HG03558 (cell line): Measurements from ENCODE around the gene MYZAP.

ENCODE experiments used
- ATAC-seq: cut with Tn5 transposase; IDR thresholded peaks from one replicate; pipeline ENCODE4 v1.9.1; 2021; ENCODE audit warnings: moderate number of reproducible peaks; ENCODE audit not compliant: unreplicated experiment; ENCODE audit errors: extremely low read depth

MYZAP gene

DNA sequence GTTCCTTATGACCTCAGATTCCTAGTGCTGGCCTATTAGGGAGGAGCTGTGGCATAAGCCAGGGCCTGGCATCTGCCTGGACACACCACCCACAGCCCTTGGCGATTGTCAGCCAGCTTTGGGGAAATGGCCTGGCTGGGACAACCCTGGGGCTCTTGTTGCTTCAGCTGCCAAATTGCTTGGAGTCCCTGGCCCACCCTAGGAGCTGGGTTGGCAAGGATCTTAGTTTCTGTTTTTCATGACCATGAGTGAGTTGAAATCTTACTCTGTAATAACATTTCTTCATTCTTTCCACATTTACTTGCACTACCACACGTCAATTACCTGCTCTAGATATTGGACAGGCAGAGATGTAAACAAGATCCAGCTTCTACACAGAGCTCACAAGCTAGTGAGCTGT, 1.9 kb upstream of the MYZAP start:
- ATAC-seq = no peak

DNA sequence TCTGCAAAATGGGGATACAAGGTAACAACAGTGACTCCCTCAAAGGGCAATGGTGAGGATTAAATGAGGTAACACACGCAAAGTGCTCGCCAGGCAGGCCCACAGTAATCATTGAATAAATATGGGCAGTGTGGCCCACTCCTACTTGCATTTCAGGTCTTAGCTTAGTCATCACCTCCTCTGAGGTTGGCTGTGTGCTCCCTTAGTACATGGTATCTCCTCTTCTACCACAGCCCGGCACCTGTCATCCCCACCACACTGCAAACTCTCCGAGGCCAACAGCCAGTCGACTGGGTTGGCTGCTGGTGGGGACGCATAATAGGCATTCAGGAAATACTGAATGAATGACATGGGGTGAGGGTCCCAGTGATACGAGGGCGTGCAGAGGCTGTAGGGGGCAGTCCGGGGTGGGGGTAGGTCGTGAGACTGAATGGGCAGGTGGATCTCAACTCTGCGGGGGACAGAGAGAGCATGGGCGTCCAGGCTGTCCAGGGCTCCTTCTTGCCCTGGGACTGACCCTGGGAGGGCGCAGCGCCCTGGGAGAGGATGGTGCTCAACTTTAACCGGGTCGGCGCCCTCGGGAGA, 375 bp upstream of the MYZAP start:
- ATAC-seq = no peak

DNA sequence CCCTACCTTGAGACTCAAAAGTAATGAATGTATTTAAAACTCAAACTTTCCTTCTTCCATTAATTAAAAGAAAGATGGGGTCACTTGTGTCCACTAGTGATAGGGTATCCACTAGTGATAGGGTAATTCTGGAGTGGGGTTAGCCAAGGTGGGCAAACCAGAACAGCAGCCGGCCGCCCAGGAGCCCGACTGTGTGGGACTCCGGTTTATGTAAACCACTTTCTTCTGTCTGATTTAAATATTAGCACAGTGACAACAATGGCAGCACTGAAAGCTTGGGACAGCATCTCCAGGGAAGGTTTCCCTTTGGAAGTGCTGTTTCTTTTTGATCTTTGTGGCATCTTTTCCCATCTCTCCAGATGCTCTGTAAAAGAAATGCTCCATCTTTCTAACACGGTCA, 722 bp downstream of the MYZAP start:
- ATAC-seq = no peak

DNA sequence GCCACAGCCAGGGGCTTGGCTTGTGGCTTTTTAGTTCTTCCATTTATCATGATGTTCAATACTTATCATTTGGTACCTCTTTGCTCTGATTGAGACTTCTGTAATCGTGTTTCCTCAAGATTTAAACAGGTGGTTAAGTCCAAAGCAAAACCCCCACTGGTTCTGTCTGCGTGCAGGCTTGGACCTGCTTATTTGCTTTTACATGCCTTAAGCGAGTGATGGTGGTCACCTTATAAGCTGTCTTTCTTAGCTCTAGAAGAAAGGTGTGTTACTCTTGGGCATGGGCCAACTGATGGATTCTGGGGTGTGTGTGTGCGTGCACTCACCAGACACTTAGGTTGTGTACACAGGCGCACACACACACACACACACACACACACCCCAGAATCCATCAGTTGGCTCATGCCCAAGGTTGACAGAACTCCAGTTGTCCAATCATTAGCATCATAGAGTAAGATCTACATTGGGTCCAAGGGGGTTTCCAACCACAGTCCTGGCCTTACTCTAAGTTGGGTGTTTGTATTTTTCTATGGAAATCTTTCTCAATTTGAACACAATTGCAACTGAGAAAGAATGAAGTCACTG, 1.2 kb downstream of the MYZAP start:
- ATAC-seq = no peak

DNA sequence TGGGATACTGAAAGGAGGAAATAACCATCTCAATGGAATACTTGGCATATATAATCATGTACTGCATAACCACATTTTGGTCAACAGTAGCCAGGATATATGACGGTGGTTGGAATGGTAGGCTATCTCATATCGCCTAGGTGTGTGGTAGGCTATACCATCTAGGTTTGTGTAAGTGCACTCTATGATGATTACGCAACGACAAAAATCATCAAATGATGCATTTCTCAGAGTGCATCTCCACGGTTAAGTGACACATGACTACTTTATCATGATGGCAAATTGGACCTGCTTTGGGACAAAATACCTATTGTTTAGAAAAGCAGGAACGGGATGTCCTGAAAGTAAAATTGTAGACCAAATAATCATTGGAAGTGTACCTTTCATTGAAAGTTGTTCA, 2.8 kb downstream of the MYZAP start:
- ATAC-seq = no peak

DNA sequence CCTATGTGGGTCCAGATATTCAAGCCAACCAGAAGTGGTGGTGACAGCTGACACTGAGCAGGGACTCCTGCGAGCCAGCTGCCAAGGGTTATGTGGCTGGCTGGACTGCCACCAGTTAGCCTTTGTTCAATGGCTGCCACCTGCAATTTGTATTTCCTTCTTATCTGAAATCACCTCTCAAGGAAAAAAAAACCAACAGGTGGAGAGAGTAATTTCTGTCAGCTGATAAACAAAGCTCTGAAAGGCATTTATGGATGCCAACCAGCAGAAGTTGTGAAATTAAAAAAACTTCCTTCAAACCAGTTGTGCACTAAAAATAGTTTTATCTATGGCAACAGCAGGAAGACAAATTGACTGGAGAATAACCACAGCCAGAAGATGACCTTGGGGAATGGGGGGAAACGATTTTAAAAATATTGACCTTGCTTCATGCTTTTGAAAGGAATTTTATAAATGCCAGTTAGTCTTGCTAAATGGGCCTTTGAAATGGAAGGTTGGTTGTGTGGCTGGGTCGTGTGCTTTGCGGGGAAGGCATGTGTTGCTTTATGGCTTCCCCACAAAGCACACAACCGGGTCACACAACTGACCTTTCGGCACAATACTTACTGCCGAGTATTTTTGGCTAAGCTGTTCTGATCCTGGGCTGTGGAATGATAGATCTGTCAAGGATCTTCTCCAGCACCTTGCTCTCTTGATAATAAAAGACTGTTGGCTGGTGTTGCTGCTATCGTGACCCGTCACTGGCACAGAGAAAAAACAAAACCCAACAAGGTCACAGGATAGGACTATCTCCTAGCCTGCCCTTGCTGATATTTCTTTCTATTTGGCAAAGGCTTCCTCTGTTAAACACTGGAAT, 3.5 kb downstream of the MYZAP start:
- ATAC-seq = no peak

DNA sequence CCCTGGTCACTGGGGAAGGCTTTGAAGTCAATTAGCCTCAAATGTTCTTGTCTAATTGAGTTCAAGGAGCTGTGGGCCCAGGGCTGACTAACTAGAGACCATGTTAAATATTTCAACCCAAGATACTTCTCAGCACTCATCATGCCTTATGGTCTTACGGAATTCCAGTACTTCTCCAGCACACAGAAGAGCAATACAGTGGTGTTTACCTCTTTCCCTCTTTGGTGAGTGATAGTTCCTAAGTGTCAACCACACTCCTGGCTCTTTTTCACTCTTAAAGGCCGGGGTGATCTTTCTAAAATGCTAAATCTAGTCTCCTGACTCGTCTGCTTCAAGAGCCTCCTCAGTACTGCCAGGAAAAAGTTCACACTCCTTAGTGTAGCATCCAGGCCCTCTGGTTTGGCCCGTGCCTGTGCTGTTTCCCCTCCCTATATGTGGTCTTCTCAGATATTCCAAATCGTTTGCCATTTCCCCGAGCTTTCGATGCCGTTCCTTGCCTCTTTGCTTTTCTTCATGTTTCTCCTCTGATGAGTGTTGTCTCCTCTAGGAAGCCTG, 4.7 kb downstream of the MYZAP start:
- ATAC-seq = no peak

DNA sequence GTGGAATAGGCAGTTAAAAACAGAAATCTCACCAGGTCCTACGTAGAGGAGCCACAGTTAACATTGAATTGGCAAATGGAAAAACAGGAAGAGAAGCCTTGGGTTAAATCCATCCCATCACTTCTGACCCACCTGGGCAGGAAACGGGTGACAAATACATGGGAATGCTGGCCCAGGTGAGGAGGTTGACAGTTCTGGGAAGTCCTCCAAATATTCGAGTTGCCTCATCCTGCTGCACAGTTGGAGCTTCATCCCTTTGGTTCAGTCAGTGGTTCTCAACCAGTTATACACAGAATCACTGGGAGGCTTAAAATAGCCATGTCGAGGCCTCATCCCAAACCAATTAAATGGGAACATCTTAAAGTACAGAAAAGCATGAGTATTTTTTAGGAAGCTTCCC, 5.3 kb downstream of the MYZAP start:
- ATAC-seq = no peak

DNA sequence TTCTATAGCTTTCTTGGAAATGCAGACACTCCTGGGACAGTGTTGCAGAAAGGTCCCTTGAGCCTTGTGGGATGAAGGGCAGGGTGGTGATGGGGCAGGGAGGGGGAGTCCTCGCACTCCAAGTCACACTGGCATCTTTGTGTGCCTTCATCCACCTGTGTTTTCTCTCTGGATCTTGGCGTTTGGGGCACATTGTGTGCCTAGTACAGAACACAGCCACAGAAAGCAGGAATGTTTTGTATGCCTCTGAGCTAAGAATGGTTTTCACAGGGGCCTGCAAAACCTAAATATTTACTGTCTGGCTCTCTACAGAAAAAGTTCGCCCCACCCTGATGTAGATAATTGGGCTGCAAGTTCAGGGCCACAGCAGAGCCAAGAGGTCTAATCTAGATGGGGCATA, 5.7 kb downstream of the MYZAP start:
- no peak for ATAC-seq

DNA sequence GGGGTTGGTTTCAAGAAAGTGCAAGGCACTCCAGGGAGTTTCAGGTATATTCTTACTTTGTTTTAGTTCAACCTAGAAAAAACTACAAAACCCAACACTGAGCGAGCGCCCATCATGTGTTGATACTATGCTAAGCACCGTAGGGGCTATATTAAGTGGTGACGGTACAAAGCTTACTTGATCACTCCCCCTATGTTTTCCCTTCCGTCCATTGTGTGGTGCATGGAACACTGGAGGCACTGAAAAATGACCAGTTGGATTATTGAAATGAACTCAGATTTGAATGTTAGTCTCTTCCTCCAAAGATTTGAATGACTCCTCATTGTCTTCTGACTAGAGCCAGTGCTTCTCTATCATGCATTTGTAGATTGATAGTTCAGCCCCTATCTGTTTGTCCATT, 6.6 kb downstream of the MYZAP start:
- ATAC-seq = no peak

DNA sequence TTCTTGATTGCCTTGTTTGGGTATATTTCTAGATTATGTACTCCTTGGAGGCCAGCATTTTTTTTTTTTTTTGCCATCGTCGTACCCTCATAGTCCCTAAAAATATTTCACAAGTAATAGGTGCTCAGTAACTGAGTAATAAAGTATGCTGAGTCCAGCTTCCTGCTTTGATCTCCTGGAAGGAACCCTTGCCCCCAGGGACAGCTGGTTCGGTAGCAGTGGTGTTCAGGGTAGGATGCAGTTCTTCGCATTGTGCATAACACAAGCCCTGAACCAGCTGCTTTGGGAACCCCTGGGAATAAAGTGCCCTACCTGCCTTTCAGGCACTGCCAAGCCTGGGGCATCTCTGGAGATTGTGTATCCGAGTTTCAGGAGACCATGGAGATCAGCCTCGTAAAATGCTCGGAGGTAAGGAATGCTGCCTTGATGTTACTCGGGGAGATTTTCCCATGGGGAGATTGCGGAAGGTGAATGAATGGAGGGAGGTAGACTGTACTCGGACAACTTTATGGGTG, 7.6 kb downstream of the MYZAP start:
- no peak for ATAC-seq

DNA sequence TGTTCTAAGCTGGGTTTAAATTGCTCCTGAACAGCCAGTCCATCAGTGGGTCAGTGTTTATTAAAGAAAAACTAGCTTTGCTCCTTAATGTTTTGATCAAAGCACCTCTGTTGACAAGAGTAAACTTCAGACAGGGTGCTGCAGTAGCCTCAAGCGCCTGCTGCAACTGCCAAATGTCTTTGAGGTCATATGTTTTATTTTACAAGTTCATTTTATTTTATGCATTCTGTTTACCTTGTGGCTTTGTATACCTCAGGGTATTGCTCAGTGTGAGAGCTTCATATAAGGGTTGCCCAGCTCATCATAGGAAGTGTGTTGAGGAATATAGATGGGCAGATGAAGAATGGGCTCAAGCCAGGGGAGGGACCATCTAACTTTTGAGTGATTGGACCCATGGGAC, 8.5 kb downstream of the MYZAP start:
- no peak for ATAC-seq

DNA sequence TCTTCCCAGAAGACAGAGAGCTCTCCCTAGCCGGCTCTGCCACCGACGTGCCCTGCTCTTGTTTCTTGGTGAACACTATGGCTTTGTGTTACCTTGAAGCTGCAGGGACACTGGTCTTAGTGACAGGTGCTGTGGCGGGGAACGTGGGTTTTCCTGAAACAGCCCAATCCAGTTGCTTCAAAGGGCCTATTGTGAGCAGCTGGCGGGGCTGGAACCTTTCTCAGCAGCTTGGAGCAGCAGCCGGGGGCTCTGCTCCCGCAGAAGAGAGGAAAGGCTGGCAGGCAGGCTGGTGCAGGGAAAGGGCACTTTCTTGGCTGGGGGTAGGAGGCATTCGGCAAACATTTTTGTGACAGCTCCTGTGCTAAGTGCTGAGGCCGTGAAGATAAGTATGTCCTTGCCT, 12.8 kb downstream of the MYZAP start:
- ATAC-seq = no peak

DNA sequence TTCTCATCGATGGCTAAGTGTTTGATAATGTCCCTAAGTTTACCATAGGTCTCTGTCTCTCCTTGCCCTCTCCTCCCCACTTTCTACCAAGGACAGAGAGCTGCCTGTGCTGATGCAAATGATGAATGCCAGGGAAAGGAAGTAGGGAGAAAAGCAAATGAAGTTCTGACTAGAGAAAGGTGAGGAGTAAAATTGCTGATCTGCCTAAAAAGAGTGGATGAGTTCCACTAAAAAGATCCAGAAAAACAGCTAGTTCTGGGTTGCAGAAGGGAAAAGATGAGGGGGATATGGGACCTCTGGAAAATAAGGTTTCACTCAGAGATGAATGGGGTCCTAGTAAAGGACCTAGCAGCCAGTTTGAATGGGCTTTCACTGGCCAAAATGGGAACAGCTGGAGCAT, 13.8 kb downstream of the MYZAP start:
- no peak for ATAC-seq

DNA sequence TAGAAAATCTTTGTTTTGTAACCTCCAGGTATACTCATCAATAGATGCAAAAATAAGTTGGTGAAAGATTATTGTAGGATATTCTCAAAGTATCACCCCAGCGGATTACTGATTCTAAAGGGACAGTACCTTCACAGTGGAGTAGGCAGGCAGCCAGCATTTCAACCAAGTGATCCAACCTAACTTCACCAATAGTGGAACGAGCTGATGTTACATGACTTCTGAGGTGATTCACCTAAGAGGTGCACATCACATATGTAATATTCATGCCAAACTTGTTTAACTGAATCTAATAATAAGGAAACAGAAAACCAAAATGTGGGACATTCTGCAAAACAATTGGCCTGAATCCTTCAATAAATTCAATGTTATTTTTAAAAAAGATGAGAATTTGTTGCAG, 14.3 kb downstream of the MYZAP start:
- ATAC-seq = no peak

DNA sequence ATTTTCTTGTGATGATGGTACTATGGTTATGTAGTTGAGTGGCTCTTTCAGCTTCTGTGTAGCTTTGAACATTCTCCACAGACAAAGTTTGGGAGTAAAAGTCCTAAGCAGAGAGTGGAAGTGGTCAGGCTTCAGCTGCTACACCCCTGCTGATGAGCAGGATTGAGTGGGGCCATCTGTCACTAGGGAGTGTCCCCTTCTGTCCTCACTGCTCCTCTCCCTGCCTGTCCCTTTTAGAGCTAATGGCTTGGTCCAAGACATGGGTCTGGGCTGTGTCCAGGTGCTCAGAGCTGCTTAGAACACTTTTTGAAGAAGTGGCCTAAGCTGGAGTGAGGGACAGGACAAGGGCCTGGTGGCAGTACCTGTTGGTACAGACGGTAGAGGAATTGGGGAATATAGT, 15.1 kb downstream of the MYZAP start:
- no peak for ATAC-seq

DNA sequence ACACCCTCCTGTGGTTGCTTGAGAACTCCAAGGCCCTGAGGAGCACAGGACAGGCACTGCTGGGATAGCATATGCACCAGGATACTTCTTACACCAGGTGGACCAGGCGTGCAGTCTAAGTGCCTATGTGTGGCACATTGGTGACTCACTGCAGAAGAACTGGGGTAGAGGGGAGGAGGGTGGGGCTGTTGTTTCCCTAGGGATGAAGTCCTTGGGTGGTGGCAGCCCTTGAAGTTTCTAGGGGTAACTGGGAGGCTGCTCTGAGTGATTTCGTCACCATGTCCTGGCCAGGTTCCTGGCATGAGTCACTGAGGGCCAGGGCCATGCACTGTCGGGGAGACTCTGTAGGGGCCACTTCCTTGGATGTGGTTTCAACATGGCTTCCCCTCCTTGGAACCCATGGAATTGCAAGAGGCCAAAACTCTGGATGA, 15.9 kb downstream of the MYZAP start:
- ATAC-seq = no peak

DNA sequence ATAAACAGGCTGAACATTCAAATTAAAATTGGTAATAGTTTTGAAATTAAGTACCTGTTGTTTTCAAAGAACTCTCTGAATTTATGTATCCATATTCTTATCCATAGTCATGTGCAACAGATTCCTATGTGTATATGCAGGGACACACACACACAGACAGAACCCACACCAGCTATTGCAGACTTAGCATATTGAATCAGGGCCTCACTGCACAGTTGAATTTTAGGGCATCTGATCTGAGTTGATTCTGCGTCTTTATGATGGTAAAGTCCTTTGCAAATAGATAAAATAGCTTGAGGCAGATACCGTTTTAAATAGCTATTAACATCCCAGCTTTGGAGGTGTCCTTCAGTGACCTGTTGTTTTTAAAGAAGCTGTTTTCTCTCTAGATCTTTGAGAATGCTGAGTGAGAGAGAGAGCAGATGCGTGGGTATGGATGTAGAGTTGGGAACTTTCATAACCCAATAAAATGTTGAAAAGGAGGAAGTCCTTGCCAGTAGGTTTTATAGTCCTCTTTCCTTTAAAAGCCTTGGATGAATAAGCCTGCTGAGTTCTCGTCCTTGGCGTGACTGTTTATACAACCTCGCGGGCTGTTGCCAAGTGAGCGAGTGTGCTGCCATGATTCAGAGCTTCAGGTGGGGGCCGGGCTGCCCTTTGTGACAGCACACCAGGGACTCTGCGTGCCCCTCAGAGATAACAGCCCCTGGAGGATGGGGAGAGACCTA, 18.3 kb downstream of the MYZAP start:
- ATAC-seq = no peak

DNA sequence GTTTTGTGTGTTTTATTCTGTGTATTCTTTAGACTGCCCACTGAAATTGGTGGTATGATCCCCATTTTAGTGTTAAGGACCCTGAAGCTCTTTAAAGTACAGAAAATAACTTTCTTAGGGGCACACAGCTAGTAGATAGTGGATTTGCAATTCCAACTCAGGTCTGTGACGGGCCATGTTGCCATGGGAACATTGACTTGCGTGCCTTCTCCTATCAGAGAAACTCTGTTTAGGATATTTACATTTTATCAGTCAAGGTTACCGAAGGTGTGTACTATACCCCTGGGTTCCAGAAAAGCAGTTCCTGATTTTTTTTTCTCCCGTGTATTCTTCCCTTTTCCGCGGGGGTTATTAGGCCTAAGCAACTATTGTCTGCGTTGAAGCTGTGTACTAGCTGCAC, 19.4 kb downstream of the MYZAP start:
- ATAC-seq = no peak

DNA sequence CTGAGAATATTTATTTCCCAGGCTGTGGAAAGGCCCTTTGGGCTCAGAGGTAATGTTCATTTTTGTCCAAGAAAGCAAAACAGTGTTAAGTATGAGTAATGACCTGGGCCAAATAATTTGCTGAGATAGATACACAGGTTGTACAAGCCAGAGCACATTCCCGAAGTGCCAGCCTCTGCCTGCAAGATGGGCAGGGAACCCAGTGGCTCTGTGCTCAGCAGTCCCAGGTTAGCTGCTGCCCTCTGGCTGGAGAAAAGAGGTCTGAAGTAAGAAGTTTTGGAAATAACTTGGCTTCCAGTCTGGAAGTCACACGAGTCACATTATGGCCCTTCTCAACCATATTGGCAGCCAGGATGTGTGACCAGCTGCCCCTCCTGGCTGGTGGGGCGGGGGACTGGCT, 20.2 kb downstream of the MYZAP start:
- ATAC-seq = no peak

DNA sequence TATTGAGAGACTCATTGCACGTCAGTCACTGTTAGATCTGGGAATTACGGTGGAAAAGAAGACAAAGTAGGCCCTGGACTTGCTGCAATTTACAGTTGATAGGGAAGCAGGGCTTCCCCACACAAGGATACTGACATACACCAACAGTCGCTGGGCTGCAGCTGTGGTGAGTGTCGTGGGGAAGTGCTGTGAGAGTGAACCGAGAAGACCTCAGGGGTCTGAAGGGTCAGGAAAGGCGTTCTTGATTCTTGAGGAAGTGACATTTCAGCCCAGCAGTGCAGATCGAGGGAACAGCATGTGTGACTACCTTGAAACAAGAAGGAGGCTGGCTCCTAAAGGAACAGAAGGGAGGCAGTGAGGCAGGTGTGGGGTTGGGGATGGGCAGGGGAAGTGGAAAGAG, 22.5 kb downstream of the MYZAP start:
- no peak for ATAC-seq
